ENCODE measurements around the gene SLC66A1. TPM values are rescaled to one million over a fixed set of nuclear protein-coding genes. Genes with fewer than 3 reads are reported as not detected.
"Not testable (repeated sequence)": the region's sequence is repeated elsewhere in the genome, so short reads cannot be mapped to it uniquely, and the experiment has no call there.

Gene SLC66A1
- total and polyA plus RNA-seq, 9 donors, result 2.4 to 15.2 (median 10.4) TPM

DNA sequence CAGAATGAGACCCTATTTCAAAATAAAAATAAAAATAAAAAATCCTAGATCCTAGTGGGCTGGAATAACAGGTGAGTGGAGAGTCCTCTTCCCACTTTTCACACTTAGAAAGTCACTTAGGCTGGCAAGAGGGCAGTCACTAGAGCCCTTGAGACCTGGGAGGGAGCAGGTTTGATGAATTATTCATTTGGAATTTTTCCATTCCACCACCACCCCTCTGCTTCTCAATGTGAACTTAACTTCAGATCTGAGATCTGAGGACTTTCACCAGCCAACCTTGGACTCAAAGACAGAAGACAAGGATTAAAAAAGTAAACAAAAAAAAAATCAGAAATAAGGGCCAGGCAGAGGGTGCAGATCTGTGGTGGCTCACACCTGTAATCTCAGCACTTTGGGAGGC is 40.1 kb upstream of the SLC66A1 start:
- Histone ChIP-seq H3K27ac (no peak overlapping the region), H3K4me3 (no peak overlapping the region), H3K27me3 (no peaks in the 10 kb centered on the region), H3K36me3 (no peaks in the 10 kb centered on the region), H3K4me1 (ENCODE audit: insufficient read depth) (no peaks in the 10 kb centered on the region), H3K9me3 (no peaks in the 10 kb centered on the region)
- no peak for DNase-seq
- intact Hi-C loops (cut with DNase I), result no loop called here
- TF ChIP-seq POLR2A (IDR thresholded peaks at IDR 0.05) (no peak), EP300 (IDR thresholded peaks at IDR 0.05) (no peak)
- TF ChIP-seq, protein P1, sequence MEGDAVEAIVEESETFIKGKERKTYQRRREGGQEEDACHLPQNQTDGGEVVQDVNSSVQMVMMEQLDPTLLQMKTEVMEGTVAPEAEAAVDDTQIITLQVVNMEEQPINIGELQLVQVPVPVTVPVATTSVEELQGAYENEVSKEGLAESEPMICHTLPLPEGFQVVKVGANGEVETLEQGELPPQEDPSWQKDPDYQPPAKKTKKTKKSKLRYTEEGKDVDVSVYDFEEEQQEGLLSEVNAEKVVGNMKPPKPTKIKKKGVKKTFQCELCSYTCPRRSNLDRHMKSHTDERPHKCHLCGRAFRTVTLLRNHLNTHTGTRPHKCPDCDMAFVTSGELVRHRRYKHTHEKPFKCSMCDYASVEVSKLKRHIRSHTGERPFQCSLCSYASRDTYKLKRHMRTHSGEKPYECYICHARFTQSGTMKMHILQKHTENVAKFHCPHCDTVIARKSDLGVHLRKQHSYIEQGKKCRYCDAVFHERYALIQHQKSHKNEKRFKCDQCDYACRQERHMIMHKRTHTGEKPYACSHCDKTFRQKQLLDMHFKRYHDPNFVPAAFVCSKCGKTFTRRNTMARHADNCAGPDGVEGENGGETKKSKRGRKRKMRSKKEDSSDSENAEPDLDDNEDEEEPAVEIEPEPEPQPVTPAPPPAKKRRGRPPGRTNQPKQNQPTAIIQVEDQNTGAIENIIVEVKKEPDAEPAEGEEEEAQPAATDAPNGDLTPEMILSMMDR (IDR thresholded peaks at IDR 0.05), result no peak

DNA sequence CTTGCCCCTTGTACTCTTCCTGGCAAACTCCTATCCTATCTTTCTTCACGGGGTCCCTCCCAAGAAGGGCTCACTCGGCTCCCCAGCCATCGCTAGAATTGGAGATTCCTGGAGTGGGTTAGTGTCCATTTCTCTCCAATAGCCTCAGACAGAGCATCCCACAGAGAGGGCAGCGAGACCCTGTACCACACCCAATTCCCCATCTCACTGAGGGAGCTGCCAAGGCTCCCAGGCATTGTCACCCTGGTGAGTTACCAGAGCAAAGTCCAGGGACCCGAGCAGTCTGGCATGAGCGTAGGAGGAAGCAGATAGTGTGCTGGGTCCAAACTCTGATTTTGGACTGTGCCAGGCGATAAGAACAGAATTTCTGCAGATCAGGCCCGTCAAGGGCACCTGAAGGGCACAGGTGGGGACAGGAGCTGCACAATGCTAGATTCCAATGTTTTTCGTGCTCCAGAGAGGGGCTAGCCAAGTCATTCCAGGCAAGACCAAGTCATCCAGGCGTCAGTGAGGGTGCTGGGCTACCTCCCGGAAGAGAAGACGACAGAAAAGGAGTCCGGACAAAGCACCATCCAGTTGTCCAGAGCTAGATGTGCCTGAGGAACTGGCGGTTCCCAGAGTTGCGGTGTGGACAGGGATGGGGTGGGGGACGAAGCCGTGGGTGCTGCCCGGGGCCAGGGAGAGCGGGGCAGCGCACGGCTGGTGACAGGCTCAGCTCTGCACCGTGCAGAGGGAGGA is 38.9 kb upstream of the SLC66A1 start:
- intact Hi-C loops (cut with DNase I), result no loop called here
- 86 to 90% (median 88%) methylated on average over 22 of the region's 22 CpGs for WGBS, 3 donors
- Histone ChIP-seq H3K36me3 (no peaks in the 10 kb centered on the region), H3K4me3 (no peak overlapping the region), H3K9me3 (no peaks in the 10 kb centered on the region), H3K4me1 (ENCODE audit: insufficient read depth) (no peaks in the 10 kb centered on the region), H3K27me3 (no peaks in the 10 kb centered on the region), H3K27ac (no peak overlapping the region)
- no peak for DNase-seq
- TF ChIP-seq EP300 (IDR thresholded peaks at IDR 0.05) (no peak), POLR2A (IDR thresholded peaks at IDR 0.05) (no peak)
- TF ChIP-seq, protein P1 (IDR thresholded peaks at IDR 0.05), result no peak

GRCh38 chr1:19273844-19274531 is 38.1 kb upstream of the SLC66A1 start:
- H3K4me3 ChIP-seq, DNase-seq: not testable (repeated sequence)

GRCh38 chr1:19274636-19275035 is 37.5 kb upstream of the SLC66A1 start:
- Histone ChIP-seq H3K9me3 (no peaks in the 10 kb centered on the region), H3K27ac (no peak overlapping the region), H3K36me3 (no peaks in the 10 kb centered on the region), H3K4me1 (ENCODE audit: insufficient read depth) (no peaks in the 10 kb centered on the region), H3K27me3 (no peaks in the 10 kb centered on the region), H3K4me3 (no peak overlapping the region)
- 94 to 96% (median 96%) methylated on average over 5 of the region's 5 CpGs for WGBS, 3 donors
- no peak for DNase-seq
- no peak for TF ChIP-seq POLR2A (IDR thresholded peaks at IDR 0.05)
- TF ChIP-seq, protein P1 (IDR thresholded peaks at IDR 0.05), result no peak
- TF ChIP-seq EP300 (IDR thresholded peaks at IDR 0.05), result no peak
- intact Hi-C loops (cut with DNase I), result no loop called here

More at GRCh38 chr1:19273844-19274531, 38.1 kb upstream of the SLC66A1 start:
- H3K36me3 ChIP-seq; H3K4me1 ChIP-seq (ENCODE audit: insufficient read depth); H3K27me3 ChIP-seq; intact Hi-C loops (cut with DNase I); H3K27ac ChIP-seq; H3K9me3 ChIP-seq: not testable (repeated sequence)
- 22 to 40% (median 25%) methylated on average over 34 to 57 of the region's 66 CpGs for WGBS, 3 donors

GRCh38 chr1:19283891-19284290 is 28.2 kb upstream of the SLC66A1 start:
- Histone ChIP-seq H3K27me3 (no peaks in the 10 kb centered on the region), H3K27ac (no peak overlapping the region), H3K9me3 (no peaks in the 10 kb centered on the region), H3K36me3 (no peaks in the 10 kb centered on the region), H3K4me1 (ENCODE audit: insufficient read depth) (peaks cover 3% of the 10 kb centered on the region), H3K4me3 (no peak overlapping the region)
- TF ChIP-seq EP300 (IDR thresholded peaks at IDR 0.05) (no peak), POLR2A (IDR thresholded peaks at IDR 0.05) (no peak)
- TF ChIP-seq, protein P1 (IDR thresholded peaks at IDR 0.05), result no peak
- intact Hi-C loops (cut with DNase I), result no loop called here
- DNase-seq, result no peak
- 93 to 98% (median 97%) methylated on average over 9 of the region's 9 CpGs for WGBS, 3 donors
